Body of pancreas (tissue), 4 donors: ENCODE results near the gene MYO10. TPM values are rescaled to one million over a fixed set of nuclear protein-coding genes. Genes with fewer than 3 reads are reported as not detected.

Experiments used
- ATAC-seq: fragments of 150-250 bp; one replicate; pipeline ENCODE4 v1.9.1; 2016
- DNase-seq, 4 donors: peaks; one replicate each; pipeline ENCODE4 v3.0.0-alpha.2; 2019
- H3K27ac ChIP-seq, 4 donors: fragments of 200-600 bp; sonication (generic); 1 replicate in 3 of 4; 2 replicates in 1 of 4; pipeline versions ENCODE4 v1.5.1 to v1.6.1; 2016 to 2019; ENCODE audit warnings: mild to moderate bottlenecking in 1 of 4, mixed read lengths in 1 of 4, moderate library complexity in 1 of 4
- H3K27me3 ChIP-seq, 2 donors: fragments of 200-600 bp; sonication (generic); one replicate each; pipeline ENCODE4 v1.6.0; 2016; ENCODE audit warnings: mild to moderate bottlenecking in 1 of 2
- H3K36me3 ChIP-seq, 2 donors: fragments of 200-600 bp; sonication (generic); replicated peaks in 1 of 2; 2 replicates each; pipeline ENCODE4 v1.5.1; 2016; ENCODE audit warnings: low read depth in 2 of 2; ENCODE audit not compliant: insufficient read depth in 1 of 2
- H3K4me1 ChIP-seq: fragments of 200-600 bp; sonication (generic); one replicate; pipeline ENCODE4 v1.6.0; 2016
- H3K4me3 ChIP-seq, 2 donors: fragments of 200-600 bp; sonication (generic); 1 replicate in 1 of 2; 2 replicates in 1 of 2; pipeline ENCODE4 v1.5.1; 2016 to 2019
- H3K9me3 ChIP-seq, 3 donors: fragments of 200-600 bp; sonication (generic); 1 replicate in 2 of 3; 2 replicates in 1 of 3; pipeline ENCODE4 v1.5.1; 2016
- CTCF ChIP-seq, 7 experiments: fragments of 450-650 bp in 4 of 7; fragments of 200-600 bp in 3 of 7; sonication (generic) in 3 of 7; IDR thresholded peaks; one replicate each; pipeline ENCODE4 v1.5.1; 2016 to 2019; ENCODE audit warnings: antibody characterized with exemption in 7 of 7
- POLR2A ChIP-seq, 3 donors: fragments of 450-650 bp; IDR thresholded peaks; one replicate each; pipeline ENCODE4 v1.6.1; 2016; ENCODE audit warnings: antibody characterized with exemption in 3 of 3, mild to moderate bottlenecking in 2 of 3
- WGBS, 2 donors: methylation state at CpG; one replicate each; pipeline ENCODE4 v1.1.5; 2017; 5-methylcytosine and 5-hydroxymethylcytosine counted together
- intact Hi-C: fragments of 100-400 bp; cut with DNase I; formaldehyde crosslinking; loops from one replicate; pipeline ENCODE4 v1.15.1; 2023
- total RNA-seq, 2 donors: library from RNA; depleted of rRNA; stranded (reverse); fragments of >200 nt; gene quantifications; one replicate each; pipeline ENCODE4 v1.1.0, GENCODE V29; 2016

The MYO10 gene
- total RNA-seq, 2 donors from 2014 or later: 35.8 to 162 TPM

- Histone ChIP-seq H3K9me3 (no peaks in the 10 kb centered on the region), H3K27me3 (no peaks in the 10 kb centered on the region), H3K27ac (peak overlapping the region in 3 of 4 donors; percentile 2 to 46 (median 25)), H3K4me1 (peaks cover 68% of the 10 kb centered on the region), H3K36me3 (no peaks in the 10 kb centered on the region), H3K4me3 (no peak overlapping the region)
- DNase-seq (no peak), ATAC-seq (peak; percentile 12)
- 38 to 52% methylated on average over 2 to 3 of the region's 3 CpGs for WGBS, 2 donors
- intact Hi-C loops: loop anchor here (10.0 kb wide), 1 partner anchor 128 kb away; no protein-coding TSS in a partner anchor
- TF ChIP-seq POLR2A (IDR thresholded peaks at IDR 0.05) (no peak), CTCF (IDR thresholded peaks at IDR 0.05) (no peak)
These were observed 13.7 kb downstream of the MYO10 start for GRCh38 chr5:16922430-16922829.

- DNase-seq (no peak), ATAC-seq (no peak)
- Histone ChIP-seq H3K9me3 (no peaks in the 10 kb centered on the region), H3K27me3 (no peaks in the 10 kb centered on the region), H3K4me3 (no peak overlapping the region), H3K36me3 (no peaks in the 10 kb centered on the region), H3K27ac (peak overlapping the region in 2 of 4 donors; percentile 33), H3K4me1 (peaks cover 65% of the 10 kb centered on the region)
- intact Hi-C loops: loop anchor here (10.0 kb wide), 1 partner anchor 126 kb away; no protein-coding TSS in a partner anchor
- WGBS, 2 donors: 51 to 62% methylated on average over 4 of the region's 4 CpGs
- no peak for TF ChIP-seq POLR2A (IDR thresholded peaks at IDR 0.05)
- TF ChIP-seq CTCF (IDR thresholded peaks at IDR 0.05): no peak
These were observed 14.9 kb downstream of the MYO10 start for GRCh38 chr5:16921211-16921610.

- H3K9me3 ChIP-seq: no peaks in the 10 kb centered on the region
- ATAC-seq (peak; percentile 63), DNase-seq (peak in 2 of 4 donors; percentile 34 to 60)
- H3K27me3 ChIP-seq: no peaks in the 10 kb centered on the region
- no peak overlapping the region for H3K4me3 ChIP-seq
- H3K4me1 ChIP-seq: peaks cover 62% of the 10 kb centered on the region
- intact Hi-C loops: loop anchor here (10.0 kb wide), 1 partner anchor 125 kb away; no protein-coding TSS in a partner anchor
- WGBS, 2 donors: 70 to 71% methylated on average over 8 of the region's 8 CpGs
- H3K36me3 ChIP-seq: no peaks in the 10 kb centered on the region
- TF ChIP-seq CTCF (IDR thresholded peaks at IDR 0.05) (no peak), POLR2A (IDR thresholded peaks at IDR 0.05) (no peak)
- peak overlapping the region in 3 of 4 donors; percentile 33 to 52 (median 34) for H3K27ac ChIP-seq
These were observed 15.8 kb downstream of the MYO10 start for GRCh38 chr5:16920109-16920816.

GRCh38 chr5:16918891-16919671, 17.0 kb downstream of the MYO10 start:
- TF ChIP-seq POLR2A (IDR thresholded peaks at IDR 0.05) (no peak), CTCF (IDR thresholded peaks at IDR 0.05) (no peak)
- Histone ChIP-seq H3K27me3 (no peaks in the 10 kb centered on the region), H3K36me3 (no peaks in the 10 kb centered on the region), H3K4me1 (peaks cover 68% of the 10 kb centered on the region), H3K4me3 (no peak overlapping the region), H3K9me3 (no peaks in the 10 kb centered on the region), H3K27ac (peak overlapping the region in 2 of 4 donors; percentile 26 to 33)
- WGBS, 2 donors: 72 to 75% methylated on average over 8 of the region's 8 CpGs
- intact Hi-C loops: no loop called here
- ATAC-seq (no peak), DNase-seq (no peak)
